SIG-M5 treated with dmso at 0.1 percent for 504 hours (cell line): Measurements from ENCODE around the gene LARGE1.
A peak's percentile ranks its signal among the peaks of the same experiment; 100 is the strongest.

Source experiments
- DNase-seq: peaks from one replicate; lab custom pipeline; 2025; ENCODE audit not compliant: unreplicated experiment; lab: John Stamatoyannopoulos, UW

Gene LARGE1

GRCh38 chr22:33828302-33828701 is 92.0 kb downstream of the LARGE1 start:
- no peak for DNase-seq

GRCh38 chr22:33825761-33826160 is 94.5 kb downstream of the LARGE1 start:
- DNase-seq = no peak

DNA sequence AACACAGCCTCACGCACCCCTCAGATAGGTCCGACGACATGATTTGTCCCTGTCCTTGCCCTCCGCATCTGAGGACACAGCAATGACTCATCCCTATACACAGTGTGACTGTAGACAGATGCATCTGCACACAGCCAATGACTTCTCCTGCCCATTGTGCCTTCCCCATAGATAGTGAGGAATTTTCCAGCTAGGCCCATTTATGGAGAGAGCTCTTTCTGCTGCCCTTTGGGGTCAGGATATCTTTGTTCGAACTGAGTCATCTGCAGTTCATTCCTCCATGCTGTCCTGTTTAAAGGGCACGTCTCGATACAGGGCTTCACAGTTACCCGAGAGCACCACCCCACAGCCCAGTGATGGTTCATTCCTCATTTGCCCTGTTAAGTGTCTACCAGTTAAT is 96.7 kb downstream of the LARGE1 start:
- no peak for DNase-seq

- no peak for DNase-seq
These were observed 99.0 kb downstream of the LARGE1 start for GRCh38 chr22:33821290-33821689.

DNA sequence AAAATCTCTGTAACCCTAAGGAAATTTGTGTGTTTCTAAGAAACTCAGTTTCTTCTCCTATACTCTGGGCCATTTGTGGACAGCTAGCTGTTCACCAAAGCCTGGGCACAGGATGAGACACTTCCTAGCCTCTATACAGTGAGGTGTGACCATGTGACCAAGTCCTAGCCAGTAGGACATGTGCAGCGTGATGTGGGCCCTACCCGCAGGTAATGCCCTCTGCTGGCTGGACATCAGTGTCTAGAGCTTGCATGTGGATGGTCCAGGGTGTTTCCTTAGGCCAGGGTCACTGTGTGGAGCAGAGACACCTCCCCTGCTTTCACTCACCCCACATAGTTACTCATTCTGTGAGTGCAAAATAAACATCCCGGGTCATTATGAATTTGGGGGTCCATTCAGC is 100.5 kb downstream of the LARGE1 start:
- DNase-seq = no peak

GRCh38 chr22:33817512-33818127 is 102.7 kb downstream of the LARGE1 start:
- no peak for DNase-seq

DNA sequence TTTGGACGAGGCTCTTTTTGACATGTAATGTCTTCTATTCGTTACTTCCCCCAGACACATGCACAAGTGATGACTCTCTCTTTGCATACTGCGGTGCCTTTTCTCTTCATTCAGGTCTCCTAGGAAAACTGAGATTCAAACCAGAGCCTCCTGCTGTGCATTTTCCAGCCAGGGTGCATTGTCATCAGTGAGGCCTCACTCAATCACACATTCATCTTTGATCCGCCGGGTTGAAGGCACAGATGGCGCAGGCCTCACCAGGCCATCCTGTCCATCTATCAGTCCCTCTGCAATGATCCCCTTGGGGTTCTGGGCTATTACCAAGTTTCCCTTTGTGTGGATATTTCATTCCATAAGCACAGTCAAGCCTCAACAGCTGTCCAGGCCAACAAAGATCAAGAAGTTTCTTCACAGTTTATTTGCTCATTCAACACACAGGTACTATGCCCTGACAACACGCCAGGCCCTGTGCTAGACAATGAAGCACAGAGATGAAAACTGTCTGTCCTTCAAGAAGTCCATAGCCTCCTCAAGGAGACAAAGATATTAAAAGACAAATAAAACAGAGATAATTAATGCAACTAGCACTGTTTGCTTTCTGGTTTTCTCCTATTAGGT is 107.8 kb downstream of the LARGE1 start:
- DNase-seq = no peak

DNA sequence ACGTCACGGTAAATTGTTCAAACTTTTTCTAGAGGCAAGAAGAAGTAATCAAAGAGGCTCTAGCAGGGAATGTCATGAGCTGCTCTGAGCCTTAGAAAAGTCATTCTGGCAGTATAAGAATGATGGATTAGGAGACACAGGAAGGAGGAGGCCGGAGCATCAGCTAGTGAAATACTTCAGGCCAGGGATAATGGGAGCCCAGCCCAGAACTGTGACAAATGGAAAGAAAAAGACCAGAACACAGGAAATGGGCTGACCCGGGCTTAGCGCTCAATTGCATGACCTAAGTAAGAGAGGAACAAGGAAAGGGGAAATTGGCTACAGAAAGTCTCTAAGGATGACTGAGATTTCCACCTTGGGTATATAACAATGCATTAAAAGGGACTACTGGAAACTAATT is 108.6 kb downstream of the LARGE1 start:
- DNase-seq = no peak

DNA sequence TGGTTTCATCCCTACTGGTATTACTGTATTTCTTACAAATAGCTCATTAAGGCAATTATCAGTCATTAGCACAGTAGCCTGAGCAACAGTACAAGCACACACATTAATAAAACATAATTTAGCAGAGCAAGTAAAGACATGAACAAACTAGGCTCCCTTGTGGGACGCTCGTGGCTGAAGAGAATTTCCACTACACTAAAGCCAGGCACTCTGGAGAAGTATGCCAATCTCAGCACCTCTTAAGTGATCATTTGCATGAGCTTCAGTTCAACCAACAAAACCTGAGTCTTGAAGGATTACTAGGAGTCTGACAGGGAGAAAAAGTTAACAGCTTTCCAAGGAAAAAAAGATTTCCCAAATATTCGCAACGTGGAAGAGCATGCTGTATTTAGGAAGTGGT is 109.1 kb downstream of the LARGE1 start:
- no peak for DNase-seq

GRCh38 chr22:33807470-33807869 is 112.8 kb downstream of the LARGE1 start:
- no peak for DNase-seq

- DNase-seq = no peak
These were observed 114.1 kb downstream of the LARGE1 start for GRCh38 chr22:33806191-33806590.

DNA sequence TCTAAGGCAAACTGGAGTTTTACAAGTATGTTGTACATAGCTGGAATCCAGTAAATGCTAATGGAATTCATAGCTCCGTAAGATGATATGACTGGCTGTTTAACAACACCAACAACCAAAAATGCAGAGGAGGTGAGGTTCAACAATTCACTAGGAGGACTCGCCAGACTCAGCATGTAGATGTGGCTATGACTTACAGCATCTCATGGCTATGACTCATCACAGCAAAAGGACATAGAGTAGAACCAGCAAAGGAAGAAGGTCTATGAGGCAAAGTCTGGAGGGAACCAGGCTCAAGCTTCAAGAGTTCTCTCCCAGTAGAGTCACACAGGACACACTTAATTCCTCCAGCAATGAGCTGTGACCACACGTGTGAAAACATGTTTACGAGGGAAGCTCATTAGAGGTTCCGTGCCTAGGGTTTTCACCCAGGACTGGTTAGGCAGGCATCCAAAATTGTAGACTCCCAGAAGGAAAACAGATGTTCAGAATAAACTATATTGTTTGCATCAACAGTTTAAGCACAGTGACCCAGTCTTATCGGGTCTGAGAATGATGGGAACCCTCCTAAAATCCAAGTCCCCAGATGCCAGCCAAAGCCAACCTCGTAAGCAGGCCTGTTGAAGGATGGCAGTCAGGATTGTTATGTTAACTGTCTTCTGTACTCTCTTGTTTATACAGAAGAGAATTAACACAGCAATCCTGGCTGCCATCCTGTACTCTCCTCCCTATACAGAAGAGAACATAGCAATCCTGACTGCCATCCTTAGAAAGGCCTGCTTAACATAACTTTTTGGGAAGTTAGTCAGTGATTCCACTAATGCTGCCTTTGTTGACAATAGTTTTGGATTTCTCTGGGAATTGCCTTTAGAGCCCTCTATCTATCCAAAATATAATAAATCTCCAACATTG is 116.6 kb downstream of the LARGE1 start:
- DNase-seq = no peak

DNA sequence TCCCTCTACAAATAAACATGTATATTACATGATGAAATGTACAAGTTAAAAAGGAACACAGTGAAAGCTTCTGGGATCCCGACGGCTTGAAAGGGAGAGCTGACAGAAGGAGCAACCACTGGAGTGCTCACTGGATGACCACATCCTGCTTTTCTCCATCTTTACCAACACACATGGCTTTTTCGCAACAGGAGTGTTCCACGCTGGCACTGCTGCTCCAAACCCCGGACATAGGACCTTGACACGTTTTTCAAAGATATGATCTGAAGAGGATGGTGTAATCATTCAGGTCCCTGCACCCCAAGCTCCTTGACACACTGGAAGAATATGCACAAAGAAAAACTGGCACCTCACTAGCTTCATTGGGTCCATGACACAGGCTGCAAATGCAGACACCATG is 121.9 kb downstream of the LARGE1 start:
- DNase-seq = no peak

DNA sequence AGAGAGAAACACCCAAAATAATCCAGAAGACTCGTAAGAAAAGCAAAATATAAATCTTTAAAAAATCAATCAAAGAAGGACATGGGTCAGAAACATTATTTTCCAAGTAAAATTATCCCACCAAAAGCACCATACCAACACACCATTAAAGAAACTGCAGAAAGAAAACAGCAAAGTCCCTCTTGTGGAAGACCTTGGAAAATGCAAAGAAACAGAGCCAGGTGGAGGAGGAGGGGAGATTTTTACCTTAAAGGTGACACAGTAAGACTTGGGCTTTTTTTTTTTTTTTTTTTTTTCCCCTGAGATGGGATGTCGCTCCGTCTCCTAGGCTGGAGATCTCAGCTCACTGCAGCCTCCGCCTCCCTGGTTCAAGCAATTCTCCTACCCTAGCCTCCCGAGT is 123.8 kb downstream of the LARGE1 start:
- peak; percentile 44 for DNase-seq

DNA sequence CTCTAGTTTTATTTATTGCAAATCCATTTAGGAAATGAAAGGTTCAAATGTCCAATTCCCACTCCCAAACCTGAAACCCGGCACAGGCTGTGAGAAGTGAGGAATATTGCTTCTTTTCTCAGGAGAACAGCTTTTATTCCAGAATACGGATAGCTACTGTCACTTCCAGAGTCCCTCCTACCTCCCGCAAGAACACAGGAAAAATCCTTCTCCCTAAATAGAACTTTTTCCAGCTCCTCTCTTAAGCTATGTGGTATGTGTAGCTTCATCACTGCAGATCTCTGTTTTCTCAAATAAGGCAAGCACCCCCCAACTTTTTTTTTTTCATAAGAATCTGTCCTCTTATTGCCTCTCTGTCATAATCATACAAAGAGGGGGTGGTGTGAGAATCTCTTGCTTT is 126.8 kb downstream of the LARGE1 start:
- no peak for DNase-seq

GRCh38 chr22:33792832-33793231 is 127.4 kb downstream of the LARGE1 start:
- no peak for DNase-seq

GRCh38 chr22:33789690-33790253 is 130.5 kb downstream of the LARGE1 start:
- no peak for DNase-seq

- DNase-seq = no peak
These were observed 131.3 kb downstream of the LARGE1 start for GRCh38 chr22:33788927-33789326.

GRCh38 chr22:33787645-33788456 is 132.4 kb downstream of the LARGE1 start:
- DNase-seq = no peak

DNA sequence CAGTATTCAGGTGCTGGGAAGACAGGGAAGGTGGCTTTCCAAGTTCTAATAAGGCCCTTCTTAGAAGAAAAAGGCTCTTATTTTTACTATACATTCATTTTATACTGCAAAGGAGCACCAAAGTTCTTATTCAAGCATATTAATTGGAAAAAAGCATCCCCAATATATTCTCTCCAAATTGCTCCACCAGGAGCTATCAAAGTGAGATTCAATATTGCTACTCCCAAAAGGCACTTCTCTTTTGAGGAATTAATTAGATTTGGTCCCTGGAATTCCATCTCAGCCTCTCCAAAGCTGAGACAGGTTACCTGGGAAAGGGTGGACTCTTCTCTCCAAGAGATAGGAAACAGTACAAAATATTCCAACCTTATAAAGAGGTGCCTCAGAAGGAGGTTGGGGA is 134.1 kb downstream of the LARGE1 start:
- DNase-seq = no peak
